Measurements from ENCODE around the gene SHROOM3. TPM values are rescaled to one million over a fixed set of nuclear protein-coding genes. Genes with fewer than 3 reads are reported as not detected.

Gene SHROOM3
- total RNA-seq, 1 donor from 2014 or later = 15.2 TPM

GRCh38 chr4:76757418-76757939, 322.4 kb downstream of the SHROOM3 start:
- intact Hi-C loops (cut with DNase I) = loop anchor here (5.0 kb wide), 3 partner anchors 65 to 325 kb away; no protein-coding TSS in a partner anchor
- no peak for ATAC-seq
- no peak for DNase-seq (ENCODE audit: missing footprints)

DNA sequence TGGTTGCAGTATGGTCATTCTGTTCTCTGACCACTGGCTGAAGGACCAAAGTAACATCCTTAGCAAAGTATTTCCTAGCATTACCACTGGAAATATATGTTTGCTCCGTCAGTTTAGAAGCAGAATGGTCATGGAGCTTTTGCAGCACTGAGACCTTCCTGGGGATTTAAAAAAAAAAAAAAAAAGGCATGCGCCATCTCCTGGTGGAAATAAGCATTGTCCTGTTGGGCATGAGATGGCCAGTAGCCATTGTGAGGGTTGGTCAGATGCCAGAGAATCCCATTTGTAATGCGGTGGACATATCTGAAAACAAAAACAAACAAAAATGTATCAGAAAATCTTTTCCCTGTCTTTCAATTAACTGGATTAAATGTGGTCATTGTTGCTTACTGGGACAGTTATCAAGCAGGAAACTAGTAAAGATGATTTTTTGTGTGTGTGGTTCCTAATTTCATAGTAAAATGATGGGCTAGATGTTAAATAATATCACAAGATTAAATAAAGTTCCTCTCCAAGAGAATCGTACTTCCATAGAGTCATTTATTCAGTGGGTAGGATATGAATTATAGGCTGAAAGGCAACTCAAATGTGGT, 323.4 kb downstream of the SHROOM3 start:
- DNase-seq (ENCODE audit: missing footprints) (no peak), ATAC-seq (peak; percentile 55)
- intact Hi-C loops (cut with DNase I) = loop anchor here (5.0 kb wide), 3 partner anchors 66 to 326 kb away; no protein-coding TSS in a partner anchor

DNA sequence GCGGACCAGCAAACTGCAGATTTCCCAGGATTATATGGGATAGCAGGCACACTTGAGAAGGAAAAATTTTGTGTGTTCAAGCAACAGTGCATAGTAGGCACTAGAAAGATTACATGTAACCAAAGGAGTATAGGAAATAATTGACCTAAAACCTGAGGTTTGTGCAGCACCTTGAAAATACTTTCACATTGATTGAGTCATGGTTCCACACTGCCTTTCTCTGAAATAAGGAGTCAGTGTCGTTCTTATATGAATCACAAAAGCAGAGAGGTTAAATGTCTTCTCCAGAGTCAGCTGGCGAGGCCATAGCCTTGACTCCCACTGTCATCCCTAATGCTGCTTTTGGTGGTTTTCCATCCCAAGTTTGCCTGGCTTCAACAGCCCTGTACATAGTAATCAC, 324.0 kb downstream of the SHROOM3 start:
- ATAC-seq = no peak
- intact Hi-C loops (cut with DNase I) = loop anchor here (5.0 kb wide), 3 partner anchors 67 to 327 kb away; no protein-coding TSS in a partner anchor
- no peak for DNase-seq (ENCODE audit: missing footprints)

DNA sequence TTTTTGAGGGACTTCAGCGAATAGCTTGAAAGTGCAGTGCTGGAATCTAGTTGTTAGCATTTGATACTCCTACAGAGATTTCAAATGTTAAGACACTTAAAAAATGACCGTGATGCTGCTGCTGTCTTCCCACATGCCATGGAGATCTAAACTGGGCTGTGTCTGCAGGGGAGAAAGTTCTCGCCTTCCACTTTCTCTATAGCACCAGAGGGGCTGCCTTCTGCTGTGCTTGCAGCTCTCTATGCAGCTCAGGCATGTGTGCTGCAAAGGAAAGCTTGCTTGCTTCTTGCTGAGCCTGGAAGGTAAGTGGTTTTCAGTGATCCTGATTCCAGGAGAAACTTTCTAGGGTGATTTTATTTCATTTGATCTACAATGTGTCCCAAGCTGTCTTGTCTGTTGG, 325.2 kb downstream of the SHROOM3 start:
- DNase-seq (ENCODE audit: missing footprints) = no peak
- ATAC-seq = no peak
- intact Hi-C loops (cut with DNase I) = no loop called here

DNA sequence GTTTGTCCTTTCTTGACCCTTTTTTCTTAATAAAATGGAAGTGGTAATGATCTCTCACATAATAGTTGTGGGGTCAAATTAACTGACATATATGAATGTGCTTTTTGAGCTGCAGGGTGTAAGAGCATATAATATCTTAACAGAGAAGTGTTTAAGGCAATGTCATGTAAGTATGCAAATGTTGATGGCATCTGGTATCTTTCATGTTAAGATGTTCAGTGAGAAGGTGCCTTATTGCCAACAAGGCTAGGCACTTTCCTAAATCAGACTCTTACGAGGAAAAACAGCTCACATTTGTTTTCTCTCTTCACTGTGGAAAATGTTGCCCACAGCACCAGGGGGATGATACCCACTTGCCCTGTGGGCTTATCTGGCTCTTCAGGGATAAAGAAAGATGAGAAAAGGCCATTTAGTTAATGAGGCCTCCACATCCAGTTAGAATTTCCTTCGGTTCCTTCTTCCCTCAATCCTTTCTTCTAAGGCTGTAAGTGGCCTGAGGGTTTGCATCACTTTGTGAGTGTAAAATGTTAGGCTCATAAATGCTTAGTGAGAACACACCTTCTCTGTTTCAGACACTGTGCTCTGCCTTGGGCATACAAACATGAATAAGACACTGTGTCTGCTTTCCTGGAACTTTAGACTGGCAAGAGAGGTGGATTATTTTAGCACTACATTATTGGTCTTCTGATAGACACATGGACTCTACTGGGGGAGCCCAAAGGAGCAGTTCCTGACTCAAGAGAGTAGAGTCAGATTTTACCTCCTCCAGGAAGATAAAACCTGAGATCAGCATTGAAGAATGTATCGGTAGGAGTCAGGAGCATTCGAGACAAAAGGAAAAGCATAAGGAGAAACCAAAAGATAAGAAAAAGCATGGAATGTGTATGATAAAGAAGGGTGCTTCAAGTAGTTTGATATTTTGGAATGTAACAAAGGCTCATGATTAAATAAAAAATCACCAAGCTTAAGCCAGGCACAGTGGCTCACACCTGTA, 327.4 kb downstream of the SHROOM3 start:
- no peak for ATAC-seq
- intact Hi-C loops (cut with DNase I) = no loop called here
- no peak for DNase-seq (ENCODE audit: missing footprints)

GRCh38 chr4:76764251-76764650, 329.2 kb downstream of the SHROOM3 start:
- DNase-seq (ENCODE audit: missing footprints) (no peak), ATAC-seq (no peak)
- intact Hi-C loops (cut with DNase I) = no loop called here

- intact Hi-C loops (cut with DNase I) = no loop called here
- DNase-seq (ENCODE audit: missing footprints) (no peak), ATAC-seq (no peak)
Measured at GRCh38 chr4:76765473-76766183, 330.6 kb downstream of the SHROOM3 start.

DNA sequence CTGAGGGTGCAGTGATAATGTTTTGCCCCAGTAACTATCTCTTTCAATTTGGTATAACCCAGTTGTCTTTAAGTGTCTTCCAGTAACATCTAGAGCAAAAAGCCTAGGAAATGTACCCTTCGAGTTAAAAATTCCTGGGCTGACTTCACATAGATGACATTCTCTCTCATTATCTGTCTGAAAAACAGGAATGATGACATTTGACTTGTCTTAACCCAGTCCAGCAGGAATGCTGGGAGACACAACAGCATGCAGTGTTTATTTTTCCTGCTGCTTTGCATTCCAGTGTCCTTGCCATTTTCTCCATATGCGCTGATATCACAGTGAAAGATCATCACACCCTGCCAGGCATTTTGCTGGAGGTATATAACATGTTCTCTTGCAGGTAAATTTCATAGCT, 333.0 kb downstream of the SHROOM3 start:
- no peak for ATAC-seq
- no peak for DNase-seq (ENCODE audit: missing footprints)
- intact Hi-C loops (cut with DNase I) = no loop called here

DNA sequence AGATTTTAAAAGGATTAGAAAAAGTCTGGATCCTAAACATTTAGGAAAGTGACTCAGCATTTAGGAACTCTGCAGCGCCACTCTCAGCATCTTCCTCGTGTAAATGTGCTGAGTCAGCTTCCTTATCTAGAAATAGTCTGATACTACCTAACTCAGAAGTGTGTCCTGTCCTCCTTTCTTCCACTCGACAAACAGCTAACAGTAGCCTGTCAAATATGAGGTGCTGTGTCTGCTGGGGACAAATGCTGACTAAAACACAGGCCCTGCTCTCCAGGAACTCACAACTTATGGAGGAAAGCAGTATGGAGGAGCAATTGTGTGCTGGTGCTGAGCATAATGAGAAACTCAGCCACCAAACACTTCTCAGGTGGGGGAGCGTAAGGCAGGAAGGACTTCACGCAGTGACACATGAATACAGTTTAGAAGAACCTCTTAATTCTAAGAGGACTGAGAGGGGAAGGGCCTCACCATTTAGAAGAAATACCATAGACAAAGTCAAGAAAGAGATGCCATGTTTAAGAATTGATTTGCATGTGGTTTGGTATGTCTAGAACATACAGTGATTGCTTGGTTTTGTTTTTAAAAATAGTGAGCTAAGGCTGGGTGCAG, 337.6 kb downstream of the SHROOM3 start:
- no peak for DNase-seq (ENCODE audit: missing footprints)
- intact Hi-C loops (cut with DNase I) = no loop called here
- ATAC-seq = no peak

DNA sequence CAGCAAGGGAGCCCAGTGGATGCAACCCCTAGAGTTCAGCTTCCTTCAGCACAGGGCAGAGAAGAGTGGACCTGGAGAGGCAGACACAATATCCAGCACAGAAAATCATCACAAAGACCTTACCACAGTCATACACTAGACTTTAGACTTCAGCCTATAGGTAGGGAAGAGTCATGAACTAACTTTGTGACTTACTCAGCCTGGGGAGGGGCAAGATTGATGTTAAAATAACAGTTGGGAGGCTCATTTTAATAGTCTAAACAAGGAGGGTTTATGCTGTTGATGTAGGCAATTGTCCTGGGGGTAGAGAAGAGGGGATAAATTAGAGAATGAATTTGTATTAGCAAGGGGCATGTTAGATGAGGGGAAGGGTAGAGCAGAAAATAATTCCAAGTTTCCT, 338.7 kb downstream of the SHROOM3 start:
- no peak for ATAC-seq
- DNase-seq (ENCODE audit: missing footprints) = no peak
- intact Hi-C loops (cut with DNase I) = no loop called here

GRCh38 chr4:76779740-76780459, 344.9 kb downstream of the SHROOM3 start:
- intact Hi-C loops (cut with DNase I) = no loop called here
- ATAC-seq (no peak), DNase-seq (ENCODE audit: missing footprints) (no peak)

GRCh38 chr4:76780781-76781697, 346.0 kb downstream of the SHROOM3 start:
- intact Hi-C loops (cut with DNase I) = no loop called here
- no peak for ATAC-seq
- no peak for DNase-seq (ENCODE audit: missing footprints)

DNA sequence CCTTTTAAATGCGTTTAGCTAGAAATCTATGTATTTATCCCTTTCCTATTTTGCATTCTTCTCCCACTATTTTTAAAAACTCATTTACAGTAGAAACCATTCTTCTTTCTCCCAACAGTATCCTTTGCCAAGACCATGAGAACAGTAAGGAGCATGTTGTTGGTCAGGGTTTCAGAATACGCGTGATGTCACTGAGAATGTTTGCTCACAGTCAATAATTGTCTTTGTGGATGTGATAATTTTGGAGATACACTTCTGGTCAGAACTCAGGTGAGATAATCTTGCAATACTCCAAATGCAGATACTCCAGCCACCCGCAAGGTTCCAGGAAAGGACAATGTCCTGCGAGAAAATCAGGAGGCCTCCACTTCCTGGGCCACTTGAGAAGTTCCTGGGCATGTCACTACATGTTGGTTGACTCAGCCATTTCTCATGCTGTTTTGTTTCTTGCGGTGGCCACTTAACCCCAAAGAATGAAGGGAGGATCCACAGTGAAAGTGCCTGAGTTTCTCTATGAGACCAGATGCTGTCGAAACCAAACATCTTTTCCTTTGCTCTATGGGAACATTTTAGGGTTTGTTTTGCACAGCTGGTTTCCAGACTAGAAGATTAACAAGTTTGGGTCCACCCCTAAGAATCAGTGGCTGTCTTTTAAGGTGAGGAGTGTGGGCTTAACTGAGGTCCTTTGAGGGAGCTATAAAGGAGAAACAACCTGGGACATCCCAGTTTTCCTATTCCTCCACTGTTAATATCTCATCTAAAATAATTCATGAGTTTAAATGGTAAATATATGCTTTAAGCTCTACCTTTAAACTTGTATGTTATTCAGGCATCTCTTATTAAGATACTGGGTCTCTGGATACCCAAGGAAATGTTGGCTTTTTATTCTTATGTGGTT, 346.9 kb downstream of the SHROOM3 start:
- DNase-seq (ENCODE audit: missing footprints) (no peak), ATAC-seq (no peak)
- intact Hi-C loops (cut with DNase I) = no loop called here

DNA sequence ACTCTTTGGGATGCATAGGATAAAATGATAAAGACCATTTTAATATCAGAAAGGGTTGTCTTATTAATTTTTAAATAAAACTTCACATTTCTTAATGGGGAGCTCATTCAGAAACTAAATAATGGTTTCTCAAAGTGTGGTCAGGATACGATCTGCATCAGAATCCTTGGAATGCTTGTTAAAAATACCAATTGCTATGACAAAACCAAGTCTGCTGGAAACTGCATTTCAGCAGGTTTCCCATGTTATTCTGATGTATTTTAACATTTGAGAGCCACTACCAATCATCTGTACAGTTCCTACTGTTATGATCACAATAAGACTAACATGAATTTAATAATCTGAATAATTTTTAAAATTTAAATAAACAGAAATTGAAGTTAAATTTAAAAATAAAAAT, 347.8 kb downstream of the SHROOM3 start:
- intact Hi-C loops (cut with DNase I) = no loop called here
- ATAC-seq (no peak), DNase-seq (ENCODE audit: missing footprints) (no peak)

GRCh38 chr4:76783836-76784235, 348.8 kb downstream of the SHROOM3 start:
- no peak for ATAC-seq
- intact Hi-C loops (cut with DNase I) = no loop called here
- no peak for DNase-seq (ENCODE audit: missing footprints)

- intact Hi-C loops (cut with DNase I) = no loop called here
- ATAC-seq (no peak), DNase-seq (ENCODE audit: missing footprints) (no peak)
Measured at GRCh38 chr4:76784237-76784636, 349.2 kb downstream of the SHROOM3 start.
